H9 (cell line): Measurements from ENCODE around the gene CAMTA1. TPM values are rescaled to one million over a fixed set of nuclear protein-coding genes. Genes with fewer than 3 reads are reported as not detected.

Experiments used
- DNase-seq: peaks from one replicate; pipeline ENCODE4 v3.0.0-alpha.2; 2017
- H2AFZ ChIP-seq: one replicate; pipeline ENCODE4 v1.6.1; 2013; ENCODE audit warnings: mild to moderate bottlenecking, low read length, control low read depth, moderate library complexity
- H2AK5ac ChIP-seq: 2 replicates; pipeline ENCODE4 v1.6.1; 2013; ENCODE audit warnings: low read length, control low read depth, mixed read lengths; ENCODE audit not compliant: insufficient read length
- H2BK120ac ChIP-seq: one replicate; pipeline ENCODE4 v1.6.1; 2013; ENCODE audit warnings: low read depth, mild to moderate bottlenecking, low read length, control low read depth, inconsistent platforms; ENCODE audit not compliant: poor library complexity, severe bottlenecking
- H2BK12ac ChIP-seq: 2 replicates; pipeline ENCODE4 v1.6.1; 2013; ENCODE audit warnings: low read length, control low read depth, mixed read lengths, low read depth; ENCODE audit not compliant: insufficient read length
- H2BK15ac ChIP-seq: 2 replicates; pipeline ENCODE4 v1.6.1; 2013; ENCODE audit warnings: low read depth, low read length, control low read depth
- H2BK20ac ChIP-seq: one replicate; pipeline ENCODE4 v1.6.1; 2013; ENCODE audit warnings: low read depth, mild to moderate bottlenecking, low read length, control low read depth, inconsistent platforms; ENCODE audit not compliant: poor library complexity, severe bottlenecking
- H2BK5ac ChIP-seq: 2 replicates; pipeline ENCODE4 v1.6.1; 2013; ENCODE audit warnings: low read length, control low read depth, mixed read lengths; ENCODE audit not compliant: insufficient read length
- H3K14ac ChIP-seq: 2 replicates; pipeline ENCODE4 v1.6.1; 2013; ENCODE audit warnings: low read length, control low read depth; ENCODE audit not compliant: insufficient read depth
- H3K18ac ChIP-seq: 2 replicates; pipeline ENCODE4 v1.6.1; 2013; ENCODE audit warnings: low read depth, mild to moderate bottlenecking, mixed read lengths, low read length, control low read depth; ENCODE audit not compliant: insufficient read length
- H3K23ac ChIP-seq: 2 replicates; pipeline ENCODE4 v1.6.1; 2013; ENCODE audit warnings: low read length, control low read depth, mixed read lengths, low read depth; ENCODE audit not compliant: insufficient read length
- H3K23me2 ChIP-seq: 2 replicates; pipeline ENCODE4 v1.6.1; 2013; ENCODE audit warnings: low read depth, mild to moderate bottlenecking, mixed read lengths, low read length, control low read depth; ENCODE audit not compliant: insufficient read length, poor library complexity, severe bottlenecking
- H3K27ac ChIP-seq: 2 replicates; pipeline ENCODE4 v1.5.1; 2013; ENCODE audit warnings: low read length, control low read depth, mixed read lengths, low read depth; ENCODE audit not compliant: insufficient read length
- H3K27me3 ChIP-seq: 2 replicates; pipeline ENCODE4 v1.6.1; 2013; ENCODE audit warnings: low read length, control low read depth, inconsistent platforms; ENCODE audit not compliant: insufficient read depth
- H3K4ac ChIP-seq: 2 replicates; pipeline ENCODE4 v1.6.1; 2013; ENCODE audit warnings: low read depth, mild to moderate bottlenecking, control low read depth, inconsistent platforms, low read length, moderate library complexity
- H3K4me1 ChIP-seq: 2 replicates; pipeline ENCODE4 v1.6.1; 2013; ENCODE audit warnings: low read length, control low read depth, inconsistent platforms; ENCODE audit not compliant: insufficient read depth
- H3K4me2 ChIP-seq: 2 replicates; pipeline ENCODE4 v1.6.1; 2013; ENCODE audit warnings: low read length, control low read depth, mixed read lengths; ENCODE audit not compliant: insufficient read length, insufficient read depth
- H3K56ac ChIP-seq: 2 replicates; pipeline ENCODE4 v1.6.1; 2013; ENCODE audit warnings: low read depth, mild to moderate bottlenecking, mixed read lengths, low read length, control low read depth; ENCODE audit not compliant: insufficient read length
- H3K79me1 ChIP-seq: 2 replicates; pipeline ENCODE4 v1.6.1; 2013; ENCODE audit warnings: low read depth, mild to moderate bottlenecking, moderate library complexity, low read length, control low read depth, inconsistent platforms; ENCODE audit not compliant: insufficient read depth, poor library complexity, severe bottlenecking
- H3K79me2 ChIP-seq: 2 replicates; pipeline ENCODE4 v1.6.1; 2013; ENCODE audit warnings: low read length, control low read depth, inconsistent platforms; ENCODE audit not compliant: insufficient read depth
- H3K9ac ChIP-seq: 2 replicates; pipeline ENCODE4 v1.6.1; 2013; ENCODE audit warnings: low read length, control low read depth, mixed read lengths; ENCODE audit not compliant: insufficient read length; ENCODE audit errors: extremely low read depth
- H3K9me3 ChIP-seq: one replicate; pipeline ENCODE4 v1.6.1; 2013; ENCODE audit warnings: low read depth, low read length, inconsistent platforms; ENCODE audit not compliant: control insufficient read depth
- H3T11ph ChIP-seq: one replicate; pipeline ENCODE4 v1.6.1; 2013; ENCODE audit warnings: mild to moderate bottlenecking, low read length, control low read depth, inconsistent platforms
- H4K20me1 ChIP-seq: one replicate; pipeline ENCODE4 v1.6.1; 2013; ENCODE audit not compliant: control insufficient read depth, insufficient read length, insufficient read depth
- H4K5ac ChIP-seq: 2 replicates; pipeline ENCODE4 v1.6.1; 2013; ENCODE audit warnings: low read depth, mild to moderate bottlenecking, mixed read lengths, low read length, control low read depth; ENCODE audit not compliant: insufficient read length
- H4K8ac ChIP-seq: replicated peaks from 2 replicates; pipeline ENCODE4 v1.6.1; 2013; ENCODE audit warnings: low read length, control low read depth, mixed read lengths, low read depth; ENCODE audit not compliant: insufficient read length
- H4K91ac ChIP-seq: 2 replicates; pipeline ENCODE4 v1.6.1; 2013; ENCODE audit warnings: low read depth, mild to moderate bottlenecking, moderate library complexity, mixed read lengths, low read length, control low read depth; ENCODE audit not compliant: insufficient read length
- H3K27ac Mint-ChIP-seq, 3 experiments: 2 replicates in 2 of 3; 3 replicates in 1 of 3; pipeline ENCODE4 v1.8.0; 2020 to 2021; ENCODE audit warnings: mixed read lengths in 3 of 3, mild to moderate bottlenecking in 1 of 3, moderate library complexity in 1 of 3
- H3K27me3 Mint-ChIP-seq: 2 replicates; pipeline ENCODE4 v1.8.0; 2021; ENCODE audit warnings: low read depth, mild to moderate bottlenecking, moderate library complexity, mixed read lengths
- H3K36me3 Mint-ChIP-seq, 3 experiments: 2 replicates in 2 of 3; 3 replicates in 1 of 3; pipeline ENCODE4 v1.8.0; 2020 to 2021; ENCODE audit warnings: low read depth in 3 of 3, mixed read lengths in 3 of 3; ENCODE audit not compliant: insufficient read depth in 1 of 3
- H3K4me1 Mint-ChIP-seq, 2 experiments: 2 replicates each; pipeline ENCODE4 v1.8.0; 2020; ENCODE audit warnings: mixed read lengths in 2 of 2
- H3K4me3 Mint-ChIP-seq, 2 experiments: 2 replicates in 1 of 2; 3 replicates in 1 of 2; pipeline ENCODE4 v1.8.0; 2020 to 2021; ENCODE audit warnings: mild to moderate bottlenecking in 2 of 2, mixed read lengths in 2 of 2, moderate library complexity in 1 of 2
- H3K9me3 Mint-ChIP-seq, 2 experiments: 2 replicates in 1 of 2; 3 replicates in 1 of 2; pipeline ENCODE4 v1.8.0; 2020; ENCODE audit warnings: mild to moderate bottlenecking in 2 of 2, mixed read lengths in 2 of 2, moderate library complexity in 1 of 2
- WGBS: extraction: QIAGEN DNeasy Blood & Tissue Kit; methylation state at CpG from one replicate; pipeline ENCODE4 v1.1.7; 2013; ENCODE audit warnings: missing lambda C conversion rate, low lambda C conversion rate, mixed read lengths; ENCODE audit not compliant: insufficient read length; ENCODE audit errors: extremely low coverage; 5-methylcytosine and 5-hydroxymethylcytosine counted together
- total RNA-seq: library from RNA; stranded (reverse); gene quantifications from 2 replicates; pipeline ENCODE4 v1.2.1, GENCODE V29; 2021
- TF ChIP-seq, protein P1 (sequence below): fragments of 200-600 bp; sonication (generic); conservative IDR thresholded peaks from 3 replicates; pipeline ENCODE4 v1.8.0; 2021; ENCODE audit warnings: antibody characterized with exemption, mild to moderate bottlenecking

Gene CAMTA1
- total RNA-seq, 1 experiment from 2014 or later, result 115 TPM

GRCh38 chr1:7463526-7463925, 678.3 kb downstream of the CAMTA1 start:
- no peaks in the 10 kb centered on the region for H3K36me3 Mint-ChIP-seq
- Histone ChIP-seq H3K79me1 (no peaks in the 10 kb centered on the region), H4K8ac (no peak overlapping the region), H3K4ac (no peak overlapping the region), H3K27me3 (no peaks in the 10 kb centered on the region), H2BK5ac (no peak overlapping the region), H3K23me2 (no peaks in the 10 kb centered on the region), H3K9me3 (no peaks in the 10 kb centered on the region), H2BK15ac (no peak overlapping the region), H4K5ac (no peak overlapping the region), H3K56ac (no peak overlapping the region), H2BK120ac (no peak overlapping the region), H2BK20ac (no peak overlapping the region), H3K23ac (no peak overlapping the region), H3K4me1 (no peaks in the 10 kb centered on the region), H3K79me2 (no peaks in the 10 kb centered on the region), H2AFZ (no peak overlapping the region), H3K9ac (no peak overlapping the region), H4K91ac (no peak overlapping the region), H3K27ac (no peak overlapping the region), H2AK5ac (no peak overlapping the region), H4K20me1 (no peaks in the 10 kb centered on the region), H3K14ac (no peak overlapping the region), H3T11ph (no peak overlapping the region), H3K18ac (no peak overlapping the region), H2BK12ac (no peak overlapping the region), H3K4me2 (no peak overlapping the region)
- H3K4me1 Mint-ChIP-seq, result peaks cover 8 to 13% of the 10 kb centered on the region in 2 experiments
- no peaks in the 10 kb centered on the region; the same call in none of the 2 replicates for H3K27me3 Mint-ChIP-seq
- DNase-seq, result no peak
- TF ChIP-seq, protein P1, sequence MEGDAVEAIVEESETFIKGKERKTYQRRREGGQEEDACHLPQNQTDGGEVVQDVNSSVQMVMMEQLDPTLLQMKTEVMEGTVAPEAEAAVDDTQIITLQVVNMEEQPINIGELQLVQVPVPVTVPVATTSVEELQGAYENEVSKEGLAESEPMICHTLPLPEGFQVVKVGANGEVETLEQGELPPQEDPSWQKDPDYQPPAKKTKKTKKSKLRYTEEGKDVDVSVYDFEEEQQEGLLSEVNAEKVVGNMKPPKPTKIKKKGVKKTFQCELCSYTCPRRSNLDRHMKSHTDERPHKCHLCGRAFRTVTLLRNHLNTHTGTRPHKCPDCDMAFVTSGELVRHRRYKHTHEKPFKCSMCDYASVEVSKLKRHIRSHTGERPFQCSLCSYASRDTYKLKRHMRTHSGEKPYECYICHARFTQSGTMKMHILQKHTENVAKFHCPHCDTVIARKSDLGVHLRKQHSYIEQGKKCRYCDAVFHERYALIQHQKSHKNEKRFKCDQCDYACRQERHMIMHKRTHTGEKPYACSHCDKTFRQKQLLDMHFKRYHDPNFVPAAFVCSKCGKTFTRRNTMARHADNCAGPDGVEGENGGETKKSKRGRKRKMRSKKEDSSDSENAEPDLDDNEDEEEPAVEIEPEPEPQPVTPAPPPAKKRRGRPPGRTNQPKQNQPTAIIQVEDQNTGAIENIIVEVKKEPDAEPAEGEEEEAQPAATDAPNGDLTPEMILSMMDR, result no peak
- H3K4me3 Mint-ChIP-seq, result no peak overlapping the region
- WGBS, result no CpG with 5 or more reads among the region's 7 CpGs
- H3K27ac Mint-ChIP-seq, result no peak overlapping the region
- H3K9me3 Mint-ChIP-seq, result no peaks in the 10 kb centered on the region
